ENCODE measurements around the gene ANKRD55. TPM values are rescaled to one million over a fixed set of nuclear protein-coding genes. Genes with fewer than 3 reads are reported as not detected.
"Not testable (repeated sequence)": the region's sequence is repeated elsewhere in the genome, so short reads cannot be mapped to it uniquely, and the experiment has no call there.

Gene ANKRD55
- total and polyA plus RNA-seq, 9 donors = 0.05 to 0.25 (median 0.23) TPM; not detected in 6

DNA sequence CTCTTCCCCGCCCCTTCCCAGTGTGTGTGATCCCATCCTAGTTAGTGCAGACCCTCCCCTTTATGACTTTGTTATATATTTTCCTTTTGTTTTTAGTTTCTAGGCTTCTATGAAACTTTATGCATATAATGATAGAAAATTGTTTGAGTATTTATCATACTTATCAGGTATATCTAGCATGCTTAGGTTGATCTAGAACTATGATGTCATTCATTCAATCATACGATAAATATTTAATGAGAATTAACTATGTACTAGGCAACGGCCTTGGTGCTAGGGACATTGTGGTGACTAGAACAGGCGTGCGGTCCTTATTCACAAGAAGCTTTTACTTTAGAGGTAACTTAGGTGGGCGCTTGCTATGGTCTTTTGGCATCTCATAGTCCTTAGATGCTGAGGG, 13.6 kb upstream of the ANKRD55 start:
- H3K36me3 ChIP-seq = no peaks in the 10 kb centered on the region
- intact Hi-C loops (cut with DNase I) = no loop called here
- WGBS, 3 donors = 95 to 96% (median 96%) methylated on average over 6 of the region's 6 CpGs
- H3K4me1 ChIP-seq (ENCODE audit: insufficient read depth) = no peaks in the 10 kb centered on the region
- no peaks in the 10 kb centered on the region for H3K27me3 ChIP-seq
- no peak for TF ChIP-seq POLR2A (IDR thresholded peaks at IDR 0.05)
- TF ChIP-seq, protein P1, sequence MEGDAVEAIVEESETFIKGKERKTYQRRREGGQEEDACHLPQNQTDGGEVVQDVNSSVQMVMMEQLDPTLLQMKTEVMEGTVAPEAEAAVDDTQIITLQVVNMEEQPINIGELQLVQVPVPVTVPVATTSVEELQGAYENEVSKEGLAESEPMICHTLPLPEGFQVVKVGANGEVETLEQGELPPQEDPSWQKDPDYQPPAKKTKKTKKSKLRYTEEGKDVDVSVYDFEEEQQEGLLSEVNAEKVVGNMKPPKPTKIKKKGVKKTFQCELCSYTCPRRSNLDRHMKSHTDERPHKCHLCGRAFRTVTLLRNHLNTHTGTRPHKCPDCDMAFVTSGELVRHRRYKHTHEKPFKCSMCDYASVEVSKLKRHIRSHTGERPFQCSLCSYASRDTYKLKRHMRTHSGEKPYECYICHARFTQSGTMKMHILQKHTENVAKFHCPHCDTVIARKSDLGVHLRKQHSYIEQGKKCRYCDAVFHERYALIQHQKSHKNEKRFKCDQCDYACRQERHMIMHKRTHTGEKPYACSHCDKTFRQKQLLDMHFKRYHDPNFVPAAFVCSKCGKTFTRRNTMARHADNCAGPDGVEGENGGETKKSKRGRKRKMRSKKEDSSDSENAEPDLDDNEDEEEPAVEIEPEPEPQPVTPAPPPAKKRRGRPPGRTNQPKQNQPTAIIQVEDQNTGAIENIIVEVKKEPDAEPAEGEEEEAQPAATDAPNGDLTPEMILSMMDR (IDR thresholded peaks at IDR 0.05) = no peak
- TF ChIP-seq EP300 (IDR thresholded peaks at IDR 0.05) = no peak
- no peak for DNase-seq
- no peak overlapping the region for H3K27ac ChIP-seq
- H3K9me3 ChIP-seq = no peaks in the 10 kb centered on the region
- no peak overlapping the region for H3K4me3 ChIP-seq

DNA sequence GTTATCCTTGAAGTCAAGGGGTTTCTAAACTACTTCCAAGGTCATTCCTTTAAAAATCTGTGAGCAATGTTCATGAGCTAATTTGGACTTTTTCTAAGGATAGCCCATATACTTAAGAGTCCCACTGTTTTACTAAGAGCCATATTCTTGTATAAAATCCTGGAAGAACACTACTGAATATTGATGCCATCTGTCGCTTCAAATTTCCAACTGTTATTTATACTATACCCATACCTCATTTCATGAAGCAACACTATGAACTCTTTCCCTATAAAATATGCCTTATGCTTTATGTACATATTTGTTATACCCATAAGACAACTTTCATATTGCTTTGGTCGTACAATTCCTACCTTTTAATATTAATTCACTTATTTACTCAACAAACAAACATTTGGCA, 12.4 kb upstream of the ANKRD55 start:
- Histone ChIP-seq H3K9me3 (no peaks in the 10 kb centered on the region), H3K27me3 (no peaks in the 10 kb centered on the region), H3K27ac (no peak overlapping the region), H3K4me1 (ENCODE audit: insufficient read depth) (no peaks in the 10 kb centered on the region), H3K36me3 (no peaks in the 10 kb centered on the region), H3K4me3 (no peak overlapping the region)
- intact Hi-C loops (cut with DNase I) = no loop called here
- TF ChIP-seq POLR2A (IDR thresholded peaks at IDR 0.05) (no peak), EP300 (IDR thresholded peaks at IDR 0.05) (no peak)
- TF ChIP-seq, protein P1 (IDR thresholded peaks at IDR 0.05) = no peak
- WGBS, 3 donors = 94 to 98% (median 97%) methylated on average over 2 of the region's 2 CpGs
- DNase-seq = no peak

DNA sequence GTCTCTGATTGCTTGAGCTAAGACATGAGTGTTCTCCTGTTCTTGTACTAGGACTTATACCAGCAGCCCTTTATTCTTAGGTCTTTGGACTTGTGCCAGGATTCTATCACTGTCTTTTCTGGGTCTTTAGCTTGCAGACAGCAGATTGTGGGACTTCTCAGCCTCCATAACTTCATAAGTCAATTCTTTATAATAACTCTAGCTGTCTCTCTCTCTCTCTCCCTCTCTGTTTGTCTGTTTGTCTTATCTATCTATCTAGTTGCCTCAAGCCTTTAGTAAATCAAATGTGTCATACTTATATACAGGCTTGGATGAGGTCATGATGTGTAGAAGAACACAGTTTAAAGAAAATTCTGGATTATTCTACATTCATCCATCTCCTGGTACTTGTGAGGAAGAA, 11.5 kb upstream of the ANKRD55 start:
- Histone ChIP-seq H3K4me1 (ENCODE audit: insufficient read depth) (no peaks in the 10 kb centered on the region), H3K9me3 (no peaks in the 10 kb centered on the region), H3K4me3 (no peak overlapping the region), H3K36me3 (no peaks in the 10 kb centered on the region), H3K27me3 (no peaks in the 10 kb centered on the region), H3K27ac (no peak overlapping the region)
- TF ChIP-seq EP300 (IDR thresholded peaks at IDR 0.05) (no peak), POLR2A (IDR thresholded peaks at IDR 0.05) (no peak)
- TF ChIP-seq, protein P1 (IDR thresholded peaks at IDR 0.05) = no peak
- DNase-seq = no peak
- intact Hi-C loops (cut with DNase I) = no loop called here

DNA sequence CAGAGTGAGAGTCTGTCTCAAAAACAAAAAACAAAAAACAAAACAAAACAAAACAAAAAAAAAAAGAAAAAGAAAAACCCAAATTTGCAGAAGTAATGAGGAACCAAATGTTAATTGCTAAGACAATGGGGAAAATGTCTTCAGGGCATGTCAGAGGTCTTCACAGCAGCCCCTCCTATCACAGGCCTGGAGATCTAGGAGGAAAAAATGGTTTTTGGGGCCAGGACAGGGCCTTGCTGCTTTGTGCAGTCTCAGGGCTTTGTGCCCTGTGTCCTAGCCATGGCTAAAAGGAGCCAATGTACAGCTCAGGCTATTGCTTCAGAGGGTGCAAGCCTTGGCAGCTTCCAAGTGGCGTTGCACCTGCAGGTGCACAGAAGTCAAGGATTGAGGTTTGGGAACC, 9.1 kb upstream of the ANKRD55 start:
- 40 to 78% (median 73%) methylated on average over 1 of the region's 1 CpG for WGBS, 3 donors
- DNase-seq; H3K4me1 ChIP-seq (ENCODE audit: insufficient read depth): not testable (repeated sequence)

DNA sequence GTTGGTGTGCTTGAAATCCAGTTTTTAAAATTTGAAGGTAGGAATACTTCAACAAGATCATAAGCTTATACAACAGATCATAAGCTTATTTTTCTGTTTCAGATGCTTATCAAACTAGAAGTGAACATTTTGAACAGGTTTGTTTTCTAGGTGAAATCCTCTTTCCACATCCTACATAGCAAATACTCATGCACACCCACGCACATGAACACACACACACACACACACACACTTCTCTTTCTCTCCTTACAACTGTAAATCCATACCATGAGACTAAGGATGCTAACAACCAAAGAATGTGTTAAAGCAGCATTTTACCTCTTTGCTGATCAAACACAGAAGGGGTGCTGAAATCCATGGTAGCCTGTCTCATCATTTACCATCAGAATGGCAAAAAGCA, 592 bp downstream of the ANKRD55 start:
- WGBS, 3 donors = 71 to 85% (median 74%) methylated on average over 1 of the region's 1 CpG
- Histone ChIP-seq H3K4me1 (ENCODE audit: insufficient read depth) (no peaks in the 10 kb centered on the region), H3K27me3 (no peaks in the 10 kb centered on the region), H3K4me3 (no peak overlapping the region), H3K36me3 (no peaks in the 10 kb centered on the region), H3K9me3 (no peaks in the 10 kb centered on the region), H3K27ac (no peak overlapping the region)
- intact Hi-C loops (cut with DNase I) = no loop called here
- DNase-seq = no peak
- TF ChIP-seq POLR2A (IDR thresholded peaks at IDR 0.05) (no peak), EP300 (IDR thresholded peaks at IDR 0.05) (no peak)
- TF ChIP-seq, protein P1 (IDR thresholded peaks at IDR 0.05) = no peak

More for the DNA sequence above, 9.1 kb upstream of the ANKRD55 start:
- H3K9me3 ChIP-seq; intact Hi-C loops (cut with DNase I); H3K27ac ChIP-seq; H3K36me3 ChIP-seq; H3K4me3 ChIP-seq; H3K27me3 ChIP-seq: not testable (repeated sequence)
